SK-N-SH (cell line): ENCODE data around the gene RIPK4. TPM values are rescaled to one million over a fixed set of nuclear protein-coding genes. Genes with fewer than 3 reads are reported as not detected.

Experiments
- CTCF ChIA-PET: fragments of 300-600, 350-600 bp; formaldehyde crosslinking; extraction: SDS; loops from one replicate; lab custom pipeline; 2021; lab: Yijun Ruan, JAX
- POLR2A ChIA-PET: fragments of 350-600 bp; sonication (Branson Sonifier 250); formaldehyde crosslinking; extraction: SDS; loops from one replicate; lab custom pipeline; 2020; ENCODE audit warnings: antibody characterized with exemption, inconsistent platforms; lab: Yijun Ruan, JAX
- DNase-seq: peaks from one replicate; pipeline ENCODE4 v3.0.0; 2012
- H2AFZ ChIP-seq: fragments of 200-600 bp; sonication (generic); 2 replicates; pipeline ENCODE4 v1.8.1; 2016; ENCODE audit warnings: antibody characterized with exemption, mild to moderate bottlenecking, low read depth
- H3F3A ChIP-seq: fragments of 200-600 bp; sonication (generic); replicated peaks from 2 replicates; pipeline ENCODE3; 2016; ENCODE audit warnings: antibody characterized with exemption, mild to moderate bottlenecking; ENCODE audit not compliant: insufficient read depth
- H3K27ac ChIP-seq, 2 experiments: fragments of 200-500 bp in 1 of 2; fragments of 200-600 bp in 1 of 2; sonication (Bioruptor generic) in 1 of 2; sonication (generic), shearing (Covaris generic) in 1 of 2; 2 replicates each; pipeline versions ENCODE4 v1.5.1 to v1.6.1; 2014 to 2016; ENCODE audit warnings: low read depth in 2 of 2, inconsistent platforms in 1 of 2, low read length in 1 of 2, mild to moderate bottlenecking in 1 of 2, mixed read lengths in 1 of 2
- H3K27me3 ChIP-seq: fragments of 200-600 bp; sonication (generic), shearing (Covaris generic); 2 replicates; pipeline ENCODE4 v1.6.1; 2016; ENCODE audit warnings: mixed run types; ENCODE audit not compliant: insufficient read depth
- H3K36me3 ChIP-seq, 2 experiments: fragments of 200-500 bp in 1 of 2; fragments of 200-600 bp in 1 of 2; sonication (Bioruptor generic) in 1 of 2; sonication (generic) in 1 of 2; replicated peaks in 1 of 2; 2 replicates each; pipeline versions ENCODE3 to v1.5.1; 2014 to 2016; ENCODE audit warnings: low read length in 1 of 2, mild to moderate bottlenecking in 1 of 2; ENCODE audit not compliant: insufficient read depth in 2 of 2, control insufficient read depth in 1 of 2
- H3K4me1 ChIP-seq, 2 experiments: fragments of 200-500 bp in 1 of 2; fragments of 200-600 bp in 1 of 2; sonication (Bioruptor generic) in 1 of 2; sonication (generic), shearing (Covaris generic) in 1 of 2; 2 replicates each; pipeline versions ENCODE4 v1.5.1 to v1.6.1; 2014 to 2016; ENCODE audit warnings: low read depth in 1 of 2, low read length in 1 of 2, mixed run types in 1 of 2; ENCODE audit not compliant: insufficient read depth in 2 of 2, control insufficient read depth in 1 of 2
- H3K4me2 ChIP-seq: fragments of 200-600 bp; sonication (generic), shearing (Covaris generic); 2 replicates; pipeline ENCODE4 v1.6.1; 2017; ENCODE audit warnings: mixed run types
- H3K4me3 ChIP-seq, 2 experiments: fragments of 200-500 bp in 1 of 2; fragments of 200-600 bp in 1 of 2; sonication (Bioruptor generic) in 1 of 2; sonication (generic), shearing (Covaris generic) in 1 of 2; 2 replicates each; pipeline versions ENCODE4 v1.5.1 to v1.8.1; 2014 to 2016; ENCODE audit warnings: low read depth in 2 of 2, inconsistent platforms in 1 of 2, low read length in 1 of 2, mild to moderate bottlenecking in 1 of 2, mixed read lengths in 1 of 2, moderate library complexity in 1 of 2
- H3K79me2 ChIP-seq: fragments of 200-600 bp; sonication (generic); 2 replicates; pipeline ENCODE4 v1.8.1; 2017; ENCODE audit warnings: mild to moderate bottlenecking; ENCODE audit not compliant: insufficient read depth
- H3K9ac ChIP-seq: fragments of 200-600 bp; sonication (generic); 2 replicates; pipeline ENCODE4 v1.6.1; 2017; ENCODE audit warnings: mixed run types
- H3K9me2 ChIP-seq: fragments of 200-600 bp; sonication (generic); 2 replicates; pipeline ENCODE4 v1.6.1; 2017; ENCODE audit warnings: mixed run types
- H3K9me3 ChIP-seq: fragments of 200-600 bp; sonication (generic); 2 replicates; pipeline ENCODE4 v1.6.1; 2017; ENCODE audit warnings: mixed run types, mild to moderate bottlenecking, moderate library complexity
- H4K20me1 ChIP-seq: fragments of 200-600 bp; sonication (generic); 2 replicates; pipeline ENCODE4 v1.6.1; 2017; ENCODE audit warnings: mild to moderate bottlenecking, mixed run types; ENCODE audit not compliant: insufficient read depth
- CHD2 ChIP-seq: fragments of 150-350 bp; IDR thresholded peaks from 2 replicates; pipeline ENCODE4 v1.6.1; 2018; ENCODE audit warnings: low read length; ENCODE audit not compliant: partially characterized antibody
- FOXJ3 ChIP-seq: sonication (generic); formaldehyde crosslinking; IDR thresholded peaks from 2 replicates; pipeline ENCODE4 v1.5.1; 2020; ENCODE audit warnings: mild to moderate bottlenecking, missing genetic modification reagents
- GATA2 ChIP-seq: sonication (generic); formaldehyde crosslinking; IDR thresholded peaks from 2 replicates; pipeline ENCODE4 v1.5.0; 2020; ENCODE audit warnings: mild to moderate bottlenecking, missing genetic modification reagents
- JUND ChIP-seq: IDR thresholded peaks from 2 replicates; pipeline ENCODE4 v1.4.0; 2012
- MXI1 ChIP-seq: IDR thresholded peaks from 2 replicates; pipeline ENCODE4 v1.6.1; 2012; ENCODE audit warnings: mild to moderate bottlenecking, low read depth, low read length, improper control_type of control experiment
- NRF1 ChIP-seq: IDR thresholded peaks from 2 replicates; pipeline ENCODE4 v1.6.1; 2012; ENCODE audit warnings: low read depth, mild to moderate bottlenecking, low read length
- POLR2AphosphoS5 ChIP-seq: IDR thresholded peaks from 2 replicates; pipeline ENCODE4 v1.6.1; 2012; ENCODE audit warnings: low read depth, low read length
- RAD21 ChIP-seq: IDR thresholded peaks from 2 replicates; pipeline ENCODE4 v1.6.1; 2012; ENCODE audit warnings: mild to moderate bottlenecking, low read length
- RFX5 ChIP-seq: IDR thresholded peaks from 2 replicates; pipeline ENCODE4 v1.6.1; 2012; ENCODE audit warnings: mild to moderate bottlenecking, improper control_type of control experiment, low read length
- SIN3A ChIP-seq: IDR thresholded peaks from 2 replicates; pipeline ENCODE4 v1.6.1; 2012; ENCODE audit warnings: low read depth, mild to moderate bottlenecking, low read length, moderate library complexity, borderline replicate concordance
- TCF12 ChIP-seq: IDR thresholded peaks from 2 replicates; pipeline ENCODE4 v1.4.0; 2012
- TEAD4 ChIP-seq: IDR thresholded peaks from 2 replicates; pipeline ENCODE4 v1.4.0; 2012; ENCODE audit warnings: mild to moderate bottlenecking, borderline replicate concordance; ENCODE audit not compliant: insufficient read depth
- WGBS: methylation state at CpG from one replicate; pipeline ENCODE4 v1.1.6; 2017; ENCODE audit warnings: low lambda C conversion rate; 5-methylcytosine and 5-hydroxymethylcytosine counted together
- polyA plus RNA-seq, 3 experiments: library from polyadenylated mRNA; depleted of rRNA; stranded (reverse); fragments of >200 nt; gene quantifications; 2 replicates each; pipeline ENCODE4 v1.2.3, GENCODE V29; 2012
- TF ChIP-seq, protein P1 (sequence below): IDR thresholded peaks from 2 replicates; pipeline ENCODE4 v1.6.1; 2012; ENCODE audit warnings: mild to moderate bottlenecking, low read depth, low read length, moderate library complexity
- TF ChIP-seq, protein P2 (sequence below): fragments of 200-600 bp; sonication (generic); IDR thresholded peaks from 2 replicates; pipeline ENCODE4 v1.6.1; 2017; ENCODE audit warnings: antibody characterized with exemption, mild to moderate bottlenecking, moderate library complexity
- TF ChIP-seq, protein P3 (sequence below): IDR thresholded peaks from 2 replicates; pipeline ENCODE4 v1.4.0; 2012; ENCODE audit warnings: low read depth, borderline replicate concordance
- TF ChIP-seq, protein P4 (sequence below): IDR thresholded peaks from 2 replicates; pipeline ENCODE4 v1.4.0; 2012; ENCODE audit warnings: low read depth
- TF ChIP-seq, protein P5 (sequence below): IDR thresholded peaks from 2 replicates; pipeline ENCODE4; 2012
- TF ChIP-seq, protein P6 (sequence below): fragments of 150-350 bp; IDR thresholded peaks from 2 replicates; pipeline ENCODE4 v1.6.1; 2016; ENCODE audit warnings: mild to moderate bottlenecking, low read depth, low read length
- TF ChIP-seq, protein P7 (sequence below): IDR thresholded peaks from 2 replicates; pipeline ENCODE4 v1.4.0; 2012; ENCODE audit warnings: low read depth, borderline replicate concordance

RIPK4 gene
- polyA plus RNA-seq, 1 of the 3 experiments (the other 2 are of a cell fraction), result 11.0 TPM

DNA sequence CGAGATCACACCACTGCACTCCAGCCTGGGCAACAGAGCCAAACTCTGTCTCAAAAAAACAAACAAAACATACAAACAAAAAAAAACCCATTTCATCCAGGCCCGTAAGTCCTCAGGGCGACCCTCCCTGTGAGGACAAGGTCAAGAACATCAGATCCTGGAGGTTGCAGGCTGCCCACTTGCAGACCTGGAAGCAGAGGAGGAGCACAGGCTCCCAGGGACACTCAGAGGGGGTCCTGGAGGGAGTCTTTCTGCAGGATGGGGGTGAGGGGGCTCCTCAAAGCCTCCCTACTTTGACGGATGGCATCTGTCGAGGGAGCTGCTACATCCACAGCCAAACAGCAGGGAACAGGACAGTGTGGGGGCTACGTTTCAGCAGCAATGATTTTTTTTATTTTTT is 47.2 kb downstream of the RIPK4 start:
- Histone ChIP-seq H3F3A (no peaks in the 10 kb centered on the region), H3K4me2 (no peak overlapping the region), H3K27me3 (no peaks in the 10 kb centered on the region), H3K27ac (no peak overlapping the region), H3K9me2 (no peaks in the 10 kb centered on the region), H2AFZ (no peak overlapping the region), H3K9ac (no peak overlapping the region), H3K36me3 (no peaks in the 10 kb centered on the region), H3K4me3 (no peak overlapping the region), H3K79me2 (no peaks in the 10 kb centered on the region), H3K9me3 (no peaks in the 10 kb centered on the region), H4K20me1 (no peaks in the 10 kb centered on the region), H3K4me1 (no peaks in the 10 kb centered on the region; a peak in 1 of 4 replicates)
- CTCF ChIA-PET, result no interaction called here
- WGBS, result 88% methylated on average over 3 of the region's 6 CpGs
- DNase-seq, result no peak
- POLR2A ChIA-PET, result no interaction called here
- TF ChIP-seq JUND, result no peak
- TF ChIP-seq, protein P1, sequence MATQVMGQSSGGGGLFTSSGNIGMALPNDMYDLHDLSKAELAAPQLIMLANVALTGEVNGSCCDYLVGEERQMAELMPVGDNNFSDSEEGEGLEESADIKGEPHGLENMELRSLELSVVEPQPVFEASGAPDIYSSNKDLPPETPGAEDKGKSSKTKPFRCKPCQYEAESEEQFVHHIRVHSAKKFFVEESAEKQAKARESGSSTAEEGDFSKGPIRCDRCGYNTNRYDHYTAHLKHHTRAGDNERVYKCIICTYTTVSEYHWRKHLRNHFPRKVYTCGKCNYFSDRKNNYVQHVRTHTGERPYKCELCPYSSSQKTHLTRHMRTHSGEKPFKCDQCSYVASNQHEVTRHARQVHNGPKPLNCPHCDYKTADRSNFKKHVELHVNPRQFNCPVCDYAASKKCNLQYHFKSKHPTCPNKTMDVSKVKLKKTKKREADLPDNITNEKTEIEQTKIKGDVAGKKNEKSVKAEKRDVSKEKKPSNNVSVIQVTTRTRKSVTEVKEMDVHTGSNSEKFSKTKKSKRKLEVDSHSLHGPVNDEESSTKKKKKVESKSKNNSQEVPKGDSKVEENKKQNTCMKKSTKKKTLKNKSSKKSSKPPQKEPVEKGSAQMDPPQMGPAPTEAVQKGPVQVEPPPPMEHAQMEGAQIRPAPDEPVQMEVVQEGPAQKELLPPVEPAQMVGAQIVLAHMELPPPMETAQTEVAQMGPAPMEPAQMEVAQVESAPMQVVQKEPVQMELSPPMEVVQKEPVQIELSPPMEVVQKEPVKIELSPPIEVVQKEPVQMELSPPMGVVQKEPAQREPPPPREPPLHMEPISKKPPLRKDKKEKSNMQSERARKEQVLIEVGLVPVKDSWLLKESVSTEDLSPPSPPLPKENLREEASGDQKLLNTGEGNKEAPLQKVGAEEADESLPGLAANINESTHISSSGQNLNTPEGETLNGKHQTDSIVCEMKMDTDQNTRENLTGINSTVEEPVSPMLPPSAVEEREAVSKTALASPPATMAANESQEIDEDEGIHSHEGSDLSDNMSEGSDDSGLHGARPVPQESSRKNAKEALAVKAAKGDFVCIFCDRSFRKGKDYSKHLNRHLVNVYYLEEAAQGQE, result no peak
- TF ChIP-seq SIN3A, result no peak
- no peak for TF ChIP-seq CHD2
- TF ChIP-seq, protein P2, sequence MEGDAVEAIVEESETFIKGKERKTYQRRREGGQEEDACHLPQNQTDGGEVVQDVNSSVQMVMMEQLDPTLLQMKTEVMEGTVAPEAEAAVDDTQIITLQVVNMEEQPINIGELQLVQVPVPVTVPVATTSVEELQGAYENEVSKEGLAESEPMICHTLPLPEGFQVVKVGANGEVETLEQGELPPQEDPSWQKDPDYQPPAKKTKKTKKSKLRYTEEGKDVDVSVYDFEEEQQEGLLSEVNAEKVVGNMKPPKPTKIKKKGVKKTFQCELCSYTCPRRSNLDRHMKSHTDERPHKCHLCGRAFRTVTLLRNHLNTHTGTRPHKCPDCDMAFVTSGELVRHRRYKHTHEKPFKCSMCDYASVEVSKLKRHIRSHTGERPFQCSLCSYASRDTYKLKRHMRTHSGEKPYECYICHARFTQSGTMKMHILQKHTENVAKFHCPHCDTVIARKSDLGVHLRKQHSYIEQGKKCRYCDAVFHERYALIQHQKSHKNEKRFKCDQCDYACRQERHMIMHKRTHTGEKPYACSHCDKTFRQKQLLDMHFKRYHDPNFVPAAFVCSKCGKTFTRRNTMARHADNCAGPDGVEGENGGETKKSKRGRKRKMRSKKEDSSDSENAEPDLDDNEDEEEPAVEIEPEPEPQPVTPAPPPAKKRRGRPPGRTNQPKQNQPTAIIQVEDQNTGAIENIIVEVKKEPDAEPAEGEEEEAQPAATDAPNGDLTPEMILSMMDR, result no peak
- no peak for TF ChIP-seq MXI1
- TF ChIP-seq, protein P3, sequence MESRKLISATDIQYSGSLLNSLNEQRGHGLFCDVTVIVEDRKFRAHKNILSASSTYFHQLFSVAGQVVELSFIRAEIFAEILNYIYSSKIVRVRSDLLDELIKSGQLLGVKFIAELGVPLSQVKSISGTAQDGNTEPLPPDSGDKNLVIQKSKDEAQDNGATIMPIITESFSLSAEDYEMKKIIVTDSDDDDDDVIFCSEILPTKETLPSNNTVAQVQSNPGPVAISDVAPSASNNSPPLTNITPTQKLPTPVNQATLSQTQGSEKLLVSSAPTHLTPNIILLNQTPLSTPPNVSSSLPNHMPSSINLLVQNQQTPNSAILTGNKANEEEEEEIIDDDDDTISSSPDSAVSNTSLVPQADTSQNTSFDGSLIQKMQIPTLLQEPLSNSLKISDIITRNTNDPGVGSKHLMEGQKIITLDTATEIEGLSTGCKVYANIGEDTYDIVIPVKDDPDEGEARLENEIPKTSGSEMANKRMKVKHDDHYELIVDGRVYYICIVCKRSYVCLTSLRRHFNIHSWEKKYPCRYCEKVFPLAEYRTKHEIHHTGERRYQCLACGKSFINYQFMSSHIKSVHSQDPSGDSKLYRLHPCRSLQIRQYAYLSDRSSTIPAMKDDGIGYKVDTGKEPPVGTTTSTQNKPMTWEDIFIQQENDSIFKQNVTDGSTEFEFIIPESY, result no peak
- TF ChIP-seq, protein P4, sequence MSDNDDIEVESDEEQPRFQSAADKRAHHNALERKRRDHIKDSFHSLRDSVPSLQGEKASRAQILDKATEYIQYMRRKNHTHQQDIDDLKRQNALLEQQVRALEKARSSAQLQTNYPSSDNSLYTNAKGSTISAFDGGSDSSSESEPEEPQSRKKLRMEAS, result no peak
- TF ChIP-seq, protein P5, sequence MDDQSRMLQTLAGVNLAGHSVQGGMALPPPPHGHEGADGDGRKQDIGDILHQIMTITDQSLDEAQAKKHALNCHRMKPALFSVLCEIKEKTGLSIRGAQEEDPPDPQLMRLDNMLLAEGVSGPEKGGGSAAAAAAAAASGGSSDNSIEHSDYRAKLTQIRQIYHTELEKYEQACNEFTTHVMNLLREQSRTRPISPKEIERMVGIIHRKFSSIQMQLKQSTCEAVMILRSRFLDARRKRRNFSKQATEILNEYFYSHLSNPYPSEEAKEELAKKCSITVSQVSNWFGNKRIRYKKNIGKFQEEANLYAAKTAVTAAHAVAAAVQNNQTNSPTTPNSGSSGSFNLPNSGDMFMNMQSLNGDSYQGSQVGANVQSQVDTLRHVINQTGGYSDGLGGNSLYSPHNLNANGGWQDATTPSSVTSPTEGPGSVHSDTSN, result no peak
- TF ChIP-seq NRF1, result no peak
- no peak for TF ChIP-seq POLR2AphosphoS5
- no peak for TF ChIP-seq TEAD4
- TF ChIP-seq GATA2 (CRISPR knock-in tag), result no peak
- TF ChIP-seq FOXJ3 (CRISPR knock-in tag), result no peak
- TF ChIP-seq TCF12, result no peak
- TF ChIP-seq, protein P6, sequence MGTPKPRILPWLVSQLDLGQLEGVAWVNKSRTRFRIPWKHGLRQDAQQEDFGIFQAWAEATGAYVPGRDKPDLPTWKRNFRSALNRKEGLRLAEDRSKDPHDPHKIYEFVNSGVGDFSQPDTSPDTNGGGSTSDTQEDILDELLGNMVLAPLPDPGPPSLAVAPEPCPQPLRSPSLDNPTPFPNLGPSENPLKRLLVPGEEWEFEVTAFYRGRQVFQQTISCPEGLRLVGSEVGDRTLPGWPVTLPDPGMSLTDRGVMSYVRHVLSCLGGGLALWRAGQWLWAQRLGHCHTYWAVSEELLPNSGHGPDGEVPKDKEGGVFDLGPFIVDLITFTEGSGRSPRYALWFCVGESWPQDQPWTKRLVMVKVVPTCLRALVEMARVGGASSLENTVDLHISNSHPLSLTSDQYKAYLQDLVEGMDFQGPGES, result no peak
- TF ChIP-seq RAD21, result no peak
- TF ChIP-seq, protein P7, sequence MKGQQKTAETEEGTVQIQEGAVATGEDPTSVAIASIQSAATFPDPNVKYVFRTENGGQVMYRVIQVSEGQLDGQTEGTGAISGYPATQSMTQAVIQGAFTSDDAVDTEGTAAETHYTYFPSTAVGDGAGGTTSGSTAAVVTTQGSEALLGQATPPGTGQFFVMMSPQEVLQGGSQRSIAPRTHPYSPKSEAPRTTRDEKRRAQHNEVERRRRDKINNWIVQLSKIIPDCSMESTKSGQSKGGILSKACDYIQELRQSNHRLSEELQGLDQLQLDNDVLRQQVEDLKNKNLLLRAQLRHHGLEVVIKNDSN, result no peak
- TF ChIP-seq RFX5, result no peak
